Measurements from ENCODE around the gene MCHR1.

- TF ChIP-seq CTCF (IDR thresholded peaks at IDR 0.05; ENCODE audit: low read depth, low read length, poor library complexity, severe bottlenecking) = no peak
- no peak for TF ChIP-seq EZH2phosphoT487 (IDR thresholded peaks at IDR 0.05; ENCODE audit: borderline replicate concordance, low read length)
These were observed 5.0 kb upstream of the MCHR1 start for GRCh38 chr22:40674274-40674673.

Data from DOHH2 (cell line).